Keratinocyte (primary cell): ENCODE results near the gene MXRA8.

Experiments
- EZH2 ChIP-seq: IDR thresholded peaks from one replicate; pipeline ENCODE4 v1.6.1; 2012; ENCODE audit warnings: inconsistent platforms, mild to moderate bottlenecking, low read length, moderate library complexity
- TF ChIP-seq, protein P1 (sequence below), 3 experiments: IDR thresholded peaks in 1 of 3; conservative IDR thresholded peaks in 1 of 3; optimal IDR thresholded peaks in 1 of 3; 2 replicates in 2 of 3; 3 replicates in 1 of 3; pipeline versions ENCODE3 to v1.5.1; 2011; ENCODE audit warnings: low read length in 3 of 3, mild to moderate bottlenecking in 3 of 3, moderate library complexity in 2 of 3, control low read depth in 1 of 3, inconsistent platforms in 1 of 3; ENCODE audit not compliant: insufficient read depth in 2 of 3; ENCODE audit errors: extremely low read depth in 1 of 3

DNA sequence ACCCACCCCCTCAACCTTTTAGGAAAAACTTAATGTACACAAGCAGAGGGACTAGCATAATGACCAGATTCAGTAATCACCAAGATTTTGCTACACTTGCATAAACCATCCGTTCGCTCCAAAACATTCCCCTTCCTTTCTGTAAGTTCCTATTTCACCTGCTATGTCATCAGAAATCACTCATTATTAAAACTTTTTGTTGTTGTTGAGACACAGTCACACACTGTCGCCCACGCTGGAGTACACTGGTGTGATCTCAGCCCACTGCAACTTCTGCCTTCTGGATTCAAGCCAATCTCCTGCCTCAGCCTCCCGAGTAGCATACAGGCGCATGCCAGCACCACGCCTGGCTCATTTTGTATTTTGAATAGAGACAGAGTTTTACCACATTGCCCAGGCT is 45.3 kb upstream of the MXRA8 start:
- TF ChIP-seq EZH2 = no peak
- TF ChIP-seq, protein P1, sequence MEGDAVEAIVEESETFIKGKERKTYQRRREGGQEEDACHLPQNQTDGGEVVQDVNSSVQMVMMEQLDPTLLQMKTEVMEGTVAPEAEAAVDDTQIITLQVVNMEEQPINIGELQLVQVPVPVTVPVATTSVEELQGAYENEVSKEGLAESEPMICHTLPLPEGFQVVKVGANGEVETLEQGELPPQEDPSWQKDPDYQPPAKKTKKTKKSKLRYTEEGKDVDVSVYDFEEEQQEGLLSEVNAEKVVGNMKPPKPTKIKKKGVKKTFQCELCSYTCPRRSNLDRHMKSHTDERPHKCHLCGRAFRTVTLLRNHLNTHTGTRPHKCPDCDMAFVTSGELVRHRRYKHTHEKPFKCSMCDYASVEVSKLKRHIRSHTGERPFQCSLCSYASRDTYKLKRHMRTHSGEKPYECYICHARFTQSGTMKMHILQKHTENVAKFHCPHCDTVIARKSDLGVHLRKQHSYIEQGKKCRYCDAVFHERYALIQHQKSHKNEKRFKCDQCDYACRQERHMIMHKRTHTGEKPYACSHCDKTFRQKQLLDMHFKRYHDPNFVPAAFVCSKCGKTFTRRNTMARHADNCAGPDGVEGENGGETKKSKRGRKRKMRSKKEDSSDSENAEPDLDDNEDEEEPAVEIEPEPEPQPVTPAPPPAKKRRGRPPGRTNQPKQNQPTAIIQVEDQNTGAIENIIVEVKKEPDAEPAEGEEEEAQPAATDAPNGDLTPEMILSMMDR (optimal IDR thresholded peaks at IDR 0.05 in 1 of 3, IDR thresholded peaks at IDR 0.05 in 1 of 3, conservative IDR thresholded peaks at IDR 0.05 in 1 of 3; ENCODE audit: extremely low read depth in 1 of 3, insufficient read depth in 2 of 3, low read length in 3 of 3) = no peak
